CD4-positive, CD25-positive, alpha-beta regulatory T cell (primary cell): ENCODE data around the gene RBMS2. TPM values are rescaled to one million over a fixed set of nuclear protein-coding genes. Genes with fewer than 3 reads are reported as not detected.

Experiments
- ATAC-seq, 2 donors: fragments of 150-1000 bp; cut with Tn5 transposase; one replicate each; pipeline ENCODE4 v1.10.0; 2021; ENCODE audit warnings: low read depth in 2 of 2, moderate number of reproducible peaks in 2 of 2, moderate library complexity in 1 of 2
- DNase-seq, 3 donors: peaks; one replicate each; pipeline versions ENCODE4 v3.0.0 to v3.0.0-alpha.2; 2012 to 2022; ENCODE audit warnings: mixed read lengths in 1 of 3
- H3K27ac ChIP-seq: one replicate; pipeline ENCODE4 v1.7.0; 2013; ENCODE audit warnings: mild to moderate bottlenecking, low read length; ENCODE audit not compliant: insufficient read depth, poor library complexity, severe bottlenecking
- H3K27me3 ChIP-seq: one replicate; pipeline ENCODE4 v1.7.0; 2013; ENCODE audit warnings: low read length; ENCODE audit not compliant: control insufficient read depth, insufficient read depth
- H3K36me3 ChIP-seq: one replicate; pipeline ENCODE4 v1.7.0; 2013; ENCODE audit warnings: mild to moderate bottlenecking, low read length, moderate library complexity; ENCODE audit not compliant: control insufficient read depth, insufficient read depth
- H3K4me1 ChIP-seq: 2 replicates; pipeline ENCODE4 v1.7.0; 2013; ENCODE audit warnings: mild to moderate bottlenecking, low read length; ENCODE audit not compliant: insufficient read depth, control insufficient read depth, poor library complexity, severe bottlenecking
- H3K4me3 ChIP-seq: one replicate; pipeline ENCODE4 v1.7.0; 2013; ENCODE audit warnings: low read depth, mild to moderate bottlenecking, low read length, moderate library complexity
- H3K9me3 ChIP-seq, 2 experiments: 1 replicate in 1 of 2; 2 replicates in 1 of 2; pipeline ENCODE4 v1.7.0; 2013; ENCODE audit warnings: low read length in 2 of 2, mild to moderate bottlenecking in 1 of 2, moderate library complexity in 1 of 2; ENCODE audit not compliant: control insufficient read depth in 2 of 2
- H3K27ac Mint-ChIP-seq, 3 donors: one replicate each; pipeline ENCODE4 v1.8.0; 2020 to 2022; ENCODE audit warnings: mild to moderate bottlenecking in 3 of 3, mixed read lengths in 3 of 3, moderate library complexity in 2 of 3
- H3K27me3 Mint-ChIP-seq: one replicate; pipeline ENCODE4 v1.8.0; 2022; ENCODE audit warnings: mild to moderate bottlenecking, mixed read lengths
- H3K36me3 Mint-ChIP-seq: one replicate; pipeline ENCODE4 v1.8.0; 2020; ENCODE audit warnings: mixed read lengths
- H3K4me1 Mint-ChIP-seq, 4 donors: one replicate each; pipeline ENCODE4 v1.8.0; 2020 to 2022; ENCODE audit warnings: mixed read lengths in 4 of 4, mild to moderate bottlenecking in 1 of 4
- H3K4me3 Mint-ChIP-seq, 4 donors: one replicate each; pipeline ENCODE4 v1.8.0; 2020 to 2022; ENCODE audit warnings: mild to moderate bottlenecking in 4 of 4, mixed read lengths in 4 of 4, moderate library complexity in 3 of 4
- H3K9me3 Mint-ChIP-seq, 7 donors: one replicate each; pipeline ENCODE4 v1.8.0; 2020 to 2022; ENCODE audit warnings: mixed read lengths in 7 of 7, mild to moderate bottlenecking in 3 of 7, moderate library complexity in 2 of 7
- polyA plus RNA-seq, 4 donors: library from polyadenylated mRNA; unstranded; fragments of 300-500 nt; fragmentation: Illumina TruSeq; gene quantifications; one replicate each; pipeline ENCODE4 v1.2.3, GENCODE V29; 2021
- total RNA-seq: library from RNA; stranded (reverse); gene quantifications from one replicate; pipeline ENCODE4 v1.2.3, GENCODE V29; 2022

RBMS2 gene
- total and polyA plus RNA-seq, 5 donors from 2014 or later, result 0.14 to 3.1 (median 0.32) TPM; not detected in 1

GRCh38 chr12:56520048-56520447 lies 1.6 kb upstream of the RBMS2 start:
- ATAC-seq, result no peak
- Histone ChIP-seq H3K27me3 (no peaks in the 10 kb centered on the region), H3K4me1 (peaks cover 17% of the 10 kb centered on the region), H3K4me3 (no peak overlapping the region), H3K36me3 (no peaks in the 10 kb centered on the region), H3K27ac (no peak overlapping the region), H3K9me3 (no peaks in the 10 kb centered on the region)
- Mint-ChIP-seq H3K36me3 (no peaks in the 10 kb centered on the region), H3K27me3 (peaks cover 27% of the 10 kb centered on the region), H3K27ac (peak overlapping the region in 1 of 3 donors; percentile 55), H3K4me1 (peaks cover 0 to 28% (median 11%) of the 10 kb centered on the region in 4 donors), H3K4me3 (peak overlapping the region in 1 of 4 donors; percentile 21), H3K9me3 (peaks cover 0 to 2% (median 0%) of the 10 kb centered on the region in 7 donors)
- no peak for DNase-seq

- H3K9me3 Mint-ChIP-seq, result peaks cover 0 to 2% (median 0%) of the 10 kb centered on the region in 7 donors
- peak overlapping the region in 2 of 4 donors; percentile 18 to 73 for H3K4me3 Mint-ChIP-seq
- Histone ChIP-seq H3K27me3 (no peaks in the 10 kb centered on the region), H3K4me1 (peaks cover 17% of the 10 kb centered on the region), H3K36me3 (no peaks in the 10 kb centered on the region), H3K4me3 (no peak overlapping the region), H3K27ac (no peak overlapping the region), H3K9me3 (no peaks in the 10 kb centered on the region)
- ATAC-seq (no peak), DNase-seq (no peak)
- peaks cover 27% of the 10 kb centered on the region for H3K27me3 Mint-ChIP-seq
- peaks cover 0 to 28% (median 11%) of the 10 kb centered on the region in 4 donors for H3K4me1 Mint-ChIP-seq
- peak overlapping the region in 1 of 3 donors; percentile 20 for H3K27ac Mint-ChIP-seq
- no peaks in the 10 kb centered on the region for H3K36me3 Mint-ChIP-seq
These were observed 1.1 kb upstream of the RBMS2 start for GRCh38 chr12:56520506-56520905.

GRCh38 chr12:56521209-56521589 lies 421 bp upstream of the RBMS2 start:
- peak overlapping the region; percentile 54 to 92 (median 82) for H3K27ac Mint-ChIP-seq
- Histone ChIP-seq H3K4me3 (peak overlapping the region; percentile 64), H3K9me3 (no peaks in the 10 kb centered on the region), H3K36me3 (no peaks in the 10 kb centered on the region), H3K4me1 (peaks cover 17% of the 10 kb centered on the region), H3K27me3 (no peaks in the 10 kb centered on the region), H3K27ac (no peak overlapping the region)
- peaks cover 26% of the 10 kb centered on the region for H3K27me3 Mint-ChIP-seq
- H3K4me3 Mint-ChIP-seq, result peak overlapping the region in 3 of 4 donors; percentile 39 to 91 (median 83)
- H3K36me3 Mint-ChIP-seq, result no peaks in the 10 kb centered on the region
- H3K4me1 Mint-ChIP-seq, result peaks cover 0 to 28% (median 11%) of the 10 kb centered on the region in 4 donors
- no peak for DNase-seq
- ATAC-seq, result no peak
- peaks cover 0 to 2% (median 0%) of the 10 kb centered on the region in 7 donors for H3K9me3 Mint-ChIP-seq

- ATAC-seq (no peak), DNase-seq (no peak)
- H3K27me3 Mint-ChIP-seq, result peaks cover 19% of the 10 kb centered on the region
- Histone ChIP-seq H3K4me3 (peak overlapping the region; percentile 53), H3K27me3 (no peaks in the 10 kb centered on the region), H3K4me1 (peaks cover 17% of the 10 kb centered on the region), H3K36me3 (no peaks in the 10 kb centered on the region), H3K27ac (no peak overlapping the region), H3K9me3 (no peaks in the 10 kb centered on the region)
- H3K27ac Mint-ChIP-seq, result peak overlapping the region in 2 of 3 donors; percentile 54 to 67
- H3K4me1 Mint-ChIP-seq, result peaks cover 0 to 28% (median 11%) of the 10 kb centered on the region in 4 donors
- peak overlapping the region; percentile 6 to 91 (median 52) for H3K4me3 Mint-ChIP-seq
- H3K36me3 Mint-ChIP-seq, result no peaks in the 10 kb centered on the region
- peaks cover 0 to 2% (median 0%) of the 10 kb centered on the region in 7 donors for H3K9me3 Mint-ChIP-seq
These were observed 982 bp downstream of the RBMS2 start for GRCh38 chr12:56522411-56523193.

GRCh38 chr12:56528846-56529245 lies 7.2 kb downstream of the RBMS2 start:
- no peak overlapping the region for H3K27ac ChIP-seq

GRCh38 chr12:56529656-56530055 lies 8.0 kb downstream of the RBMS2 start:
- Mint-ChIP-seq H3K27me3 (peaks cover 17% of the 10 kb centered on the region), H3K4me3 (no peak overlapping the region), H3K27ac (peak overlapping the region in 1 of 3 donors; percentile 44), H3K4me1 (no peaks in the 10 kb centered on the region), H3K9me3 (no peaks in the 10 kb centered on the region), H3K36me3 (no peaks in the 10 kb centered on the region)
- Histone ChIP-seq H3K4me1 (no peaks in the 10 kb centered on the region), H3K4me3 (no peak overlapping the region), H3K27me3 (no peaks in the 10 kb centered on the region), H3K9me3 (no peaks in the 10 kb centered on the region), H3K27ac (no peak overlapping the region), H3K36me3 (no peaks in the 10 kb centered on the region)
- DNase-seq (no peak), ATAC-seq (no peak)

More at GRCh38 chr12:56528846-56529245, 7.2 kb downstream of the RBMS2 start:
- no peak for ATAC-seq
- Mint-ChIP-seq H3K27ac (no peak overlapping the region), H3K4me1 (no peaks in the 10 kb centered on the region), H3K9me3 (no peaks in the 10 kb centered on the region), H3K4me3 (no peak overlapping the region), H3K27me3 (peaks cover 17% of the 10 kb centered on the region), H3K36me3 (no peaks in the 10 kb centered on the region)
- Histone ChIP-seq H3K9me3 (no peaks in the 10 kb centered on the region), H3K4me3 (no peak overlapping the region), H3K27me3 (no peaks in the 10 kb centered on the region), H3K36me3 (no peaks in the 10 kb centered on the region), H3K4me1 (no peaks in the 10 kb centered on the region)
- no peak for DNase-seq

- Mint-ChIP-seq H3K27me3 (peaks cover 17% of the 10 kb centered on the region), H3K4me1 (no peaks in the 10 kb centered on the region), H3K36me3 (no peaks in the 10 kb centered on the region), H3K4me3 (no peak overlapping the region), H3K9me3 (no peaks in the 10 kb centered on the region), H3K27ac (peak overlapping the region in 1 of 3 donors; percentile 44)
- no peak for DNase-seq
- Histone ChIP-seq H3K4me3 (no peak overlapping the region), H3K27ac (no peak overlapping the region), H3K36me3 (no peaks in the 10 kb centered on the region), H3K9me3 (no peaks in the 10 kb centered on the region), H3K27me3 (no peaks in the 10 kb centered on the region), H3K4me1 (no peaks in the 10 kb centered on the region)
- ATAC-seq, result no peak
These were observed 8.9 kb downstream of the RBMS2 start for GRCh38 chr12:56530390-56531055.
